Spleen (tissue), 11 donors: Measurements from ENCODE around the gene CHKB. TPM values are rescaled to one million over a fixed set of nuclear protein-coding genes. Genes with fewer than 3 reads are reported as not detected.
"Not testable (repeated sequence)": the region's sequence is repeated elsewhere in the genome, so short reads cannot be mapped to it uniquely, and the experiment has no call there.

Experiments
- DNase-seq: peaks from one replicate; pipeline ENCODE4 v3.0.0-alpha.2; 2020
- H3K27ac ChIP-seq, 8 donors: fragments of 200-600 bp; sonication (generic) in 7 of 8; 1 replicate in 4 of 8; 2 replicates in 4 of 8; pipeline versions ENCODE4 v1.5.0 to v1.8.0; 2016 to 2021; ENCODE audit warnings: inconsistent platforms in 4 of 8, mild to moderate bottlenecking in 4 of 8, moderate library complexity in 1 of 8
- H3K27me3 ChIP-seq, 7 donors: fragments of 200-600 bp; sonication (generic) in 6 of 7; replicated peaks in 1 of 7; 1 replicate in 4 of 7; 2 replicates in 3 of 7; pipeline versions ENCODE4 v1.5.0 to v1.8.0; 2016 to 2021; ENCODE audit warnings: inconsistent platforms in 3 of 7, mild to moderate bottlenecking in 1 of 7
- H3K36me3 ChIP-seq, 6 donors: fragments of 200-600 bp; sonication (generic) in 5 of 6; 1 replicate in 4 of 6; 2 replicates in 2 of 6; pipeline versions ENCODE4 v1.5.0 to v1.8.0; 2016 to 2021; ENCODE audit warnings: inconsistent platforms in 2 of 6
- H3K4me1 ChIP-seq, 6 donors: fragments of 200-600 bp; sonication (generic) in 5 of 6; 1 replicate in 3 of 6; 2 replicates in 3 of 6; pipeline versions ENCODE4 v1.5.0 to v1.8.0; 2016 to 2021; ENCODE audit warnings: inconsistent platforms in 3 of 6
- H3K4me3 ChIP-seq, 8 donors: fragments of 200-600 bp; sonication (generic) in 7 of 8; 1 replicate in 4 of 8; 2 replicates in 4 of 8; pipeline versions ENCODE4 v1.5.0 to v1.8.0; 2016 to 2021; ENCODE audit warnings: inconsistent platforms in 4 of 8, mild to moderate bottlenecking in 4 of 8, moderate library complexity in 2 of 8
- H3K9me3 ChIP-seq, 8 donors: fragments of 200-600 bp; sonication (generic) in 7 of 8; 1 replicate in 4 of 8; 2 replicates in 4 of 8; pipeline versions ENCODE4 v1.5.0 to v1.8.0; 2016 to 2021; ENCODE audit warnings: inconsistent platforms in 4 of 8
- POLR2A ChIP-seq, 3 donors: fragments of 450-650 bp; IDR thresholded peaks; one replicate each; pipeline ENCODE4 v1.5.1; 2017; ENCODE audit warnings: antibody characterized with exemption in 3 of 3, mild to moderate bottlenecking in 1 of 3
- POLR2AphosphoS5 ChIP-seq, 3 donors: sonication (generic); formaldehyde crosslinking; IDR thresholded peaks; one replicate each; pipeline ENCODE4 v1.5.1; 2017; ENCODE audit warnings: antibody characterized with exemption in 3 of 3
- WGBS, 5 donors: extraction: QIAGEN DNeasy Blood & Tissue Kit in 3 of 5; methylation state at CpG; one replicate each; pipeline versions ENCODE4 v1.1.5 to v1.1.7; 2013 to 2018; 5-methylcytosine and 5-hydroxymethylcytosine counted together
- intact Hi-C: fragments of 100-400 bp; cut with DNase I; formaldehyde crosslinking; loops from one replicate; pipeline ENCODE4 v1.15.0; 2023; ENCODE audit warnings: low total_unique reads
- polyA plus RNA-seq, 3 donors: library from polyadenylated mRNA; stranded (reverse); fragments of 200-250 nt; gene quantifications; one replicate each; pipeline ENCODE4 v1.2.1, GENCODE V29; 2013
- total RNA-seq, 7 donors: library from RNA; depleted of rRNA in 3 of 7; stranded (reverse); fragments of >200 nt in 3 of 7; fragmentation: NEBNext Ultra II Directional in 4 of 7; extraction: Animal tissue kit (Norgen Biotek cat#: 25700) in 4 of 7; gene quantifications; one replicate each; pipeline versions ENCODE4 v1.1.0 to v1.2.1, GENCODE V29; 2016 to 2021
- TF ChIP-seq, protein P1 (sequence below), 11 experiments: fragments of 200-600 bp in 7 of 11; fragments of 450-650 bp in 4 of 11; sonication (generic) in 4 of 11; IDR thresholded peaks in 8 of 11; conservative IDR thresholded peaks in 3 of 11; 1 replicate in 7 of 11; 2 replicates in 4 of 11; pipeline versions ENCODE4 v1.4.0 to v1.8.0; 2016 to 2021; ENCODE audit warnings: antibody characterized with exemption in 11 of 11, inconsistent platforms in 4 of 11, mild to moderate bottlenecking in 1 of 11
- donor health status: healthy with polysubstance abuse.
- donor health status: DM: no; HTN: no; CAD: no; lungs with moderate emphysema.
- donor health status: DM: no; HTN: no; CAD: no.
- donor health status: Bipolar disorder and iron deficiency.
- donor health status: healthy.
- donor health status: DM: no; HTN: no; CAD: no.
- donor health status: DM: yes; HTN: yes; CAD: no.

The CHKB gene
- total and polyA plus RNA-seq, 10 donors = 94.4 to 502 (median 129) TPM

DNA sequence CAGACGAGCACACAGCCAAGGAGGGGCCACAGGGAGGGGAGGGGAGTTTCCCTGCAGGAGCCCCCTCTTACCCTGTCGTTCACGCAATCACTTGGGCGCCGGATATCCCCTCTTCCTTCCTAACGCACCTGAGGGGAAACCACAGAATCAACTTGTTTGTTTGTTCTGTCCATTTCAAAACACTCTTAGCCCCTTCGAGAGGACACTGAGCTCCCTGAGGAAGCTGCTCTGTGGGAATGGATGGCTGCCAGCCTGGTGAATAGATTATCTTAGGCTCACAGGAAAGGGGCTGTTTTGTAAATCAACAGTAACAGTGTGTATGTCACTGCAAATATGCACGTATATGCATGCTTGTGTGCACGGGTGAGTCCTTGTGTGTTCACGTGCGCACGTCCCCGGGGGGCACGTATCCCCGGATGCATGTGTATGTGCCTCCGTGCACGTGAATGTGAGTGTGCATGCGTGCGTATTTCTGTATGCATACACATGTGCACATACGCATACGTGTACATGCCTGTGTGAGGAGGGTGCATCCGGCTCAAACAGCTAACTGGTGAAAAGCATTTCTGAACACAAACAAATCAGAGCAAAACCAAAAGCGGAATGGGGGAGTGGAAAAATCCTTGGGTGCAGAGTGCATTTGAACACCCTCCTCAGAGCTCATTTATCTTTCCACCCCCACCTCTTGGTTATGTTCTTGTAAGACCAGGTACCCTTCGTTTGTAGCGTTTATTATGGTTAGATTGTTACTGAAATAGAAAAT is 38.1 kb upstream of the CHKB start:
- Histone ChIP-seq H3K27ac (peak overlapping the region in 7 of 8 donors; percentile 81 to 93 (median 88)), H3K36me3 (peaks cover 0 to 16% (median 9%) of the 10 kb centered on the region in 6 donors), H3K9me3 (no peaks in the 10 kb centered on the region), H3K4me3 (peak overlapping the region; percentile 18 to 70 (median 38)), H3K4me1 (peaks cover 17 to 47% (median 34%) of the 10 kb centered on the region in 6 donors), H3K27me3 (no peaks in the 10 kb centered on the region)
- TF ChIP-seq, protein P1, sequence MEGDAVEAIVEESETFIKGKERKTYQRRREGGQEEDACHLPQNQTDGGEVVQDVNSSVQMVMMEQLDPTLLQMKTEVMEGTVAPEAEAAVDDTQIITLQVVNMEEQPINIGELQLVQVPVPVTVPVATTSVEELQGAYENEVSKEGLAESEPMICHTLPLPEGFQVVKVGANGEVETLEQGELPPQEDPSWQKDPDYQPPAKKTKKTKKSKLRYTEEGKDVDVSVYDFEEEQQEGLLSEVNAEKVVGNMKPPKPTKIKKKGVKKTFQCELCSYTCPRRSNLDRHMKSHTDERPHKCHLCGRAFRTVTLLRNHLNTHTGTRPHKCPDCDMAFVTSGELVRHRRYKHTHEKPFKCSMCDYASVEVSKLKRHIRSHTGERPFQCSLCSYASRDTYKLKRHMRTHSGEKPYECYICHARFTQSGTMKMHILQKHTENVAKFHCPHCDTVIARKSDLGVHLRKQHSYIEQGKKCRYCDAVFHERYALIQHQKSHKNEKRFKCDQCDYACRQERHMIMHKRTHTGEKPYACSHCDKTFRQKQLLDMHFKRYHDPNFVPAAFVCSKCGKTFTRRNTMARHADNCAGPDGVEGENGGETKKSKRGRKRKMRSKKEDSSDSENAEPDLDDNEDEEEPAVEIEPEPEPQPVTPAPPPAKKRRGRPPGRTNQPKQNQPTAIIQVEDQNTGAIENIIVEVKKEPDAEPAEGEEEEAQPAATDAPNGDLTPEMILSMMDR (IDR thresholded peaks at IDR 0.05 in 8 of 11, conservative IDR thresholded peaks at IDR 0.05 in 3 of 11) = peak; percentile 3 to 95 (median 87)
- TF ChIP-seq POLR2AphosphoS5 (IDR thresholded peaks at IDR 0.05) (peak in 2 of 3 donors; percentile 62 to 72), POLR2A (IDR thresholded peaks at IDR 0.05) (no peak)
- intact Hi-C loops = no loop called here
- peak; percentile 91 for DNase-seq
- WGBS, 5 donors = 2 to 9% (median 4%) methylated on average over 22 to 25 of the region's 25 CpGs

DNA sequence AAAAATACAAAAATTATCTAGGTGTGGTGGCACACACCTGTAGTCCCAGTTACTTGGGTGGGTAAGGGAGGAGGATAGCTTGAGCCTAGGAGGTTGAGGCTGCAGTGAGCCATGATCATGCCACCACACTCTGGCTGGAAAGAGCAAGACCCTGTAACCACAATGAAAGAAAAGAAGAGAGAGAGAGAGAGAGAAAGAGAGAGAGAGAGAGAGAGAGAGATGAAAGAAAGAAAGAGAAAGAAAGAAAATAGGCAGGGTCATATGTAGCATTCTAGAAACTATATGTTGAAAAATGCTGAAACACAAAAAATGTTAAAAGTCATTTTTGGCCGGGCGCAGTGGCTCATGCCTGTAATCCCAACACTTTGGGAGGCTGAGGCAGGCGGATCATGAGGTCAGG is 31.6 kb upstream of the CHKB start:
- H3K4me1 ChIP-seq, H3K36me3 ChIP-seq, H3K4me3 ChIP-seq, intact Hi-C loops, DNase-seq, H3K9me3 ChIP-seq, H3K27ac ChIP-seq: not testable (repeated sequence)
- peaks cover 0 to 46% (median 8%) of the 10 kb centered on the region in 7 donors for H3K27me3 ChIP-seq
- WGBS, 5 donors = 64 to 95% (median 82%) methylated on average over 3 of the region's 3 CpGs

DNA sequence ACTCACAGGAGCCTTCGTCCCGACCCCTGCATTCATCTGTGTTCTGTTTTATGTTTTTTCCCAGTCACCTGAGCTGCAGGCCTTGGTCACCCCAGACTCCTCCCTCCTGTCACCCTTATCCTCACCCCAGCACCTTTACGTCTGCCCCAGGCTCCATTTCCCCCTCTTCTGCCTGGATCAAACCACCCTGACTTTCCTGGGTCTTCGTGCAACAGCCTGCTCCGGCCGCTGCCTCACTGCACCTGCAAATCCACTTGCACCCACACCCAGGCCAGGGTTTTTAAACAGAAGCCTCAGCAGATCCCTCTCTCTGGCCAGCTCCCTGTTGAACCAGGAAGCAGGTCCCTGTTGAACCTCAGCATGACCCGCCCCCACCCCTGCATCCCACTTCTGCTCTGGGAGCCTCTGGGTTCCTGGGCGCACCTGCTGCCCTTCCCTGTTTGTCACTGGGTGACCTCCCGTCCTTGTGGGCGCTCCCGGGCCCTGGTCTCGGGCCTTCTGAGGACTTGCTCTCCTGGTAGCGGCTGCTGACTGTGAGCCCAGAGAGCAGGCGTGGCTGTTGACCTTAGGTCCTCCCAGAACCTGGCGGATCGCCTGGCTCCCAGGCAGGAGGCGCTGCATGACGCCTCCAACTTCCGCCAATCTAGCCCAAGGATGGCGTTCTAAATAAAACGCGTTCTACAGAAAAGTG is 30.8 kb upstream of the CHKB start:
- Histone ChIP-seq H3K4me3 (no peak overlapping the region), H3K27ac (no peak overlapping the region)
- DNase-seq = peak; percentile 69

DNA sequence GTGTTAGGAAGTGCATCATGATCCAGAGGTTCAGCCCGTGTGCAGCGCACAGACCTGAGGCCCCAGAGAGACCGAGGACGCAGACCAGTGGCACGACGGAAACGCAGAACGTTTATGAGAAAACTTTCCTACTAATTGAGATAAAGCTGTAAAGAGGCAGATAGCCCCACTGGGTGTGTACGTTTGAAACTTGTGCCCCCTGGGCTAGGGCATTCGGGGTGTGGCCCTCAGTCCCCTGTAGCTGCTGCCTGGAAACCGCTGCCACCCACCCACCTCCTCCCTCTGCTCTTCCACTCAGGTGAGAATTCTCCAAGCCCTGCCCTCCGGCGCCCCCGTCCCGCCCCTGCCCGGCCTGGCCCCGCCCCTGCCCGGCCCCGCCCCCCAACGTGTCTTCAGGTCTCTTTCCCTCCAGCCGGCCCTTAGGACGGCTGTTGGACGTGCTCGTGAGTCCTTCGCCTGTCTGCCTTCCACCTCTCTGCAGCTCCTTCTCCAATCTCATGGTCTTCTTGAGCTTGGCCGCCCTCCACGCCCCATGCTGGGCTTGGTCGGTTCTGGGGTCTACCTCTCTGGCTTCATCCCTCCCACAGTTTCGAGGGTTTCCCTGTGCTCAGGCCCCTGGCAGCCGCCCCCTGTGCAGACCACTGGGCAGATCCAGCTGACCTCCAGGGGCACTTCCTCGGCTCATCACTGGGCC is 30.0 kb upstream of the CHKB start:
- no peak overlapping the region for H3K4me3 ChIP-seq
- WGBS, 5 donors = 36 to 48% (median 38%) methylated on average over 24 to 31 of the region's 31 CpGs

More for the DNA sequence above, 30.8 kb upstream of the CHKB start:
- H3K9me3 ChIP-seq = no peaks in the 10 kb centered on the region
- H3K36me3 ChIP-seq = no peaks in the 10 kb centered on the region
- intact Hi-C loops = no loop called here
- peaks cover 0 to 8% (median 0%) of the 10 kb centered on the region in 6 donors for H3K4me1 ChIP-seq
- TF ChIP-seq POLR2AphosphoS5 (IDR thresholded peaks at IDR 0.05) (no peak), POLR2A (IDR thresholded peaks at IDR 0.05) (no peak)
- TF ChIP-seq, protein P1 (IDR thresholded peaks at IDR 0.05 in 8 of 11, conservative IDR thresholded peaks at IDR 0.05 in 3 of 11) = no peak
- peaks cover 0 to 47% (median 8%) of the 10 kb centered on the region in 7 donors for H3K27me3 ChIP-seq
- 79 to 85% (median 83%) methylated on average over 22 of the region's 22 CpGs for WGBS, 5 donors

More for the DNA sequence above, 30.0 kb upstream of the CHKB start:
- Histone ChIP-seq H3K36me3 (no peaks in the 10 kb centered on the region), H3K9me3 (no peaks in the 10 kb centered on the region), H3K27me3 (peaks cover 0 to 51% (median 8%) of the 10 kb centered on the region in 7 donors), H3K4me1 (peaks cover 0 to 8% (median 0%) of the 10 kb centered on the region in 6 donors), H3K27ac (no peak overlapping the region)
- peak; percentile 71 for DNase-seq
- TF ChIP-seq, protein P1 (IDR thresholded peaks at IDR 0.05 in 8 of 11, conservative IDR thresholded peaks at IDR 0.05 in 3 of 11) = no peak
- TF ChIP-seq POLR2AphosphoS5 (IDR thresholded peaks at IDR 0.05) = no peak
- no peak for TF ChIP-seq POLR2A (IDR thresholded peaks at IDR 0.05)
- intact Hi-C loops = no loop called here
